ENCODE measurements around the gene SMYD1.

SMYD1 gene

DNA sequence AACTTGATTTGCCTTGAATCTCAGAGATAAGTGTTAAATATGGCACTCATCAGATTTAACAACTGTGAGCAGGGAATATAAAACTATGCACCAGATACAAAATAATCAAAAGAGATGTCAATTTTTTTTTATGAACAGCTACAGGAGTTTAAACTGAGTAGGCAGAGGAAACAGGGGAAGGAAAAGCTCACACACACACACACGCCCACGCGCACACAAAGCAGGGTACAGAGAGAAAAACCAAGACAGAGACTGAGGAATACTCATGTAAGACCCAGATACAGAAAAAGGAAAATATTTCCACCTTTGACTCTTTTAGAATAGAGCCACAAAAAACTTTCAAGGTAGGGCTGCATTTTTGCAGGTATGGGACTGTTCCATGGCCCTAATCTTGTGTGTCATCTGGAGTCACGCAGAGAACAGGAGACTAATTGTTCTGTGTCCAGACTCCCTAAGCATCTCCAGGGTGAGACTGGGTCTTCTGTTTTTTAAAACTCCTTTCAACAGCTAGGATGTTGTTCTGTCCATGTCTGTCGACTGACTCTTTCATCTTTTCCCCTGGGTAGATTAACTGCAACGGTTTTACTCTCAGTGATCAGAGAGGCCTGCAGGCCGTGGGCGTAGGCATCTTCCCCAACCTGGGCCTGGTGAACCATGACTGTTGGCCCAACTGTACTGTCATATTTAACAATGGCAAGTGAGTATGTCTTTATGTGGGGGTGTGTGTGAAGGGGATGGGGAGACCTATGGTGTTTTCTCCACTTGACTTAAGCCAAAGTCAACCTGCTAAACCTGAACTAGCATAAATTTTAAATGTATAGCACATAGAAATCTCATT is 23.0 kb downstream of the SMYD1 start:
- ATAC-seq = peak in 1 of 2 donors; percentile 67

DNA sequence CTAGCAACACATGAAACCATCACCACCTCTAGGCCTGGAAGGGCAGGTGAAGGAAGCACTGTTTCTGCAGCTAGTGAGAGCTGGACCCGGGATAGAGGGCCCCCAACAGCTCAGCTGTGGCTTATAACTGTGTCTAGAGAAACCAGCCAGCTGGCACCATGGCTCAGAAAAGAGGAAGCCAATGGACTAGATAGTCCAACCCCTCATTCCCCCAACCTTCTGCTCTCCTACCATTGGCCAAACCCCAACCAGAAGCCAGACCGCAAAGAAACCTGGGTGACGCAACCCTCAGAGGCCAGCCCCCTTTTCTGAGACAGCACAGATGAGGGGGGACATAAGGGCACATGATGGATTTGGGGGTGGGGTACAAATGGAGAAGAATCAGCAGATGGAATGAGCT is 24.3 kb downstream of the SMYD1 start:
- ATAC-seq = no peak

DNA sequence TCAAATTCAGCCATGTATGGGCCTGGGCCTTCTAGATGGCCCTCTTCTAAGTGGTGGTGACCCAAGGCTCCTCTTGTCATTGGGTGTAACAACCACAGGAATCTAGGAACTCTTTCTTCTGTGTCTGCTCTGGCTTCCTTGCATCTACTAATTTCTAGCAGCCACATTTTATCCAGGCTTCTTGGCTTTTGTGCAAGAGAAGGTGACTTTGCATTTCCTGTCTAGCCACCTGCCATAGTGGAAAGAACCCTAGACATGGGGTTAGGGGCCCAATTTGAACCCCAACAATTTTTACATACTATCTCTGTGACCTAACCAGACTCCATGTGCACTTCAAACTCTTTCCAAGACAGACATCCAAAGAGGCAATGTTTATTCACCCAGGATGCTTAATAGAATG is 25.1 kb downstream of the SMYD1 start:
- ATAC-seq = no peak

DNA sequence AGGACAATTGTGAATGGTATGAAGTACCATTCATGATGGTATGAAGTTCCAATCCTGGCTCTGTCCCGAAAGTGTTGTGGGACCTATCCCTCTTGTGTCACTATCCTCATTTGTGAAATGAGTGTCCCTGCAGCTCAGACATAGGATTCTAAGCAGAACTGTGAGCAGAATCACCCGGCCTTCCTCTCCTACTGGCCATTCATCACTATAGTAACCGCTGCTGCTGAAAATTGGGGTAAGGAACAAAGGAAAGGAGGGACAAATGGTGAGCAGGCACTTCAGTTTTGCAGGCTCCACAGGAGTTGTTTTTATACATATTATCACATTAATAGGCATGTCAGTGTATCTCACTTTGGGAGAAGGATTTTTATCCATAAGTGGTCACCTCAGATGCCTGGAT is 27.4 kb downstream of the SMYD1 start:
- no peak for ATAC-seq

DNA sequence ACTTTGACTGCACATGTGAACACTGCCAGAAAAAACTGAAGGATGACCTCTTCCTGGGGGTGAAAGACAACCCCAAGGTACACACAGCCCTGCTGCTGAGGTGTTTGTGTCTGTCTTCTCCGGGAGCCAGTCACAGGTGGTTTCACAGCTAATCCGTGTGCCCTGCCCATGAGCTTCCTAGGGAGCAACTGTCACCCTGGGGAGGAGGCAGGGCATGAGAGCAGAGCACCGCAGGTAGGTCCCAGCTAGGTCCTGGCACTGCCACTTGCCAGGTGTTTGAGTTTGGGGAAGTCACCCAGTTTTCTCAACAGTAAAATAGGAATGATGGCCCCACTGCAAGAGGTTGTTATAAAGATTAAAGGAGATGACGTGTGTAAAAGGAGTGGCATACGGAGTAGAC is 29.1 kb downstream of the SMYD1 start:
- no peak for ATAC-seq

DNA sequence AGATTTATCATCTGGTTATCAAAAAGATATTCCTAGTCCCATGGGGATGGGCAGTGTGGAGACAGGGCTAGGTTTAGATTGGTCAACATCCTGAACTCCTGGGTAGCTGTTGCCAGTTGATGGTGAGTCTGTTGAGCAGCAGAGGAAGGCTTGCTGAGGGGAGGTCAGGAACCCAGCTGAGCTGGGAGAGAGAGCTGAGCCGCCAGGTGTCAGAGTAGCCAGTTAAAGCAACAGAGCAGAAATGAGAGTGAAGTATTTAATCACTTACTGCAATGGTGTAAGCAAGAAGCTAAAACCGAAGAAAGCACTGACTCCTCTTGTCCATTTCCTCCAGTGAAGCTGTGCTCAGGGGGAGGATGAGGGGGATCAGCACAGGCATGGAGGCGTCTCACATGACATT is 29.6 kb downstream of the SMYD1 start:
- no peak for ATAC-seq

DNA sequence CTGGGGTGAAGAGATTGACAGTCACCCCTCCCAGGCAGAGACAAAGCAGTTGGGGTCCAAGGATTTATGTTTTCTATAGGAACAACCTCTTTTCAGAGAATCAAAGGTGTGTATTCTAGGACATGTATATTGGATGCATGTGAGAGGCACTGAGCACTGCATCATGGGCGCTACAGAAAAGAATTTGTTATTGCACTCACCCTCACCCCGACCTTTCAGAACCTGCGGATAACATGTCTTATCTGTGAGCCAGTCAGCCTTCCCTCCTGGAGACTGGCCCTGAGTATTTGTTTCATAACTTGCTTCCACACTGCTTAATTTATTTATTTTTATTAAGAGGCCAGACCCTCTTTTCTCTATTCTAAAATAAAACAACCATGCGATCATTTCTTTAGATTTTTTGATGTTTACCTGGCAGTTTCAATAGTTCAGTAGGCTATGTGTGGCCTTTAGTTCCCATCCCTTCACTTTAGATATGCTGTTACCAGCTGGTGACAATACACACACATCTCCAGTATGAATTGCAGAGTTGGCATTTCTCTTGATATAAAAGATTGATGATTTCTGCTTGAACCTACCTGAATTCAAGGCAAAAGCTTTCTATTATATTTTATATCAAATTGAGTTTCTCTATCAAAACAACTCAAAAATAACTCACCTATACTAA is 30.4 kb downstream of the SMYD1 start:
- ATAC-seq = no peak

DNA sequence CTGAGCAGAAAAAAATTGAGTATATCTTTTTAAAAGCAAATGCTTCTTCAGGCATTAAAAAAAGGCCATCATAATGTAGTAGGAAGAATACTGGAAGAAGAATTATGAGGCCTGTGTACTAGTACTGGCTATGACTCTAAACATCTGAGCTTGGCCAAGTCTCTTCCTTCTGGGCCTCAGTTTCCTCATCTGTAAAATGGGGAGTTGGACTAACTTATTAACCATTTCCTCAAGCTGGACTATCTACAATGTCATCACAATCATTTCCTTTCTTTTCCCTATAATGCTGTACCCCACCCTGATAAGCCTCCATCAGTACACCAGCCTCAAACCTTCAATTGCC is 30.9 kb downstream of the SMYD1 start:
- ATAC-seq = no peak

DNA sequence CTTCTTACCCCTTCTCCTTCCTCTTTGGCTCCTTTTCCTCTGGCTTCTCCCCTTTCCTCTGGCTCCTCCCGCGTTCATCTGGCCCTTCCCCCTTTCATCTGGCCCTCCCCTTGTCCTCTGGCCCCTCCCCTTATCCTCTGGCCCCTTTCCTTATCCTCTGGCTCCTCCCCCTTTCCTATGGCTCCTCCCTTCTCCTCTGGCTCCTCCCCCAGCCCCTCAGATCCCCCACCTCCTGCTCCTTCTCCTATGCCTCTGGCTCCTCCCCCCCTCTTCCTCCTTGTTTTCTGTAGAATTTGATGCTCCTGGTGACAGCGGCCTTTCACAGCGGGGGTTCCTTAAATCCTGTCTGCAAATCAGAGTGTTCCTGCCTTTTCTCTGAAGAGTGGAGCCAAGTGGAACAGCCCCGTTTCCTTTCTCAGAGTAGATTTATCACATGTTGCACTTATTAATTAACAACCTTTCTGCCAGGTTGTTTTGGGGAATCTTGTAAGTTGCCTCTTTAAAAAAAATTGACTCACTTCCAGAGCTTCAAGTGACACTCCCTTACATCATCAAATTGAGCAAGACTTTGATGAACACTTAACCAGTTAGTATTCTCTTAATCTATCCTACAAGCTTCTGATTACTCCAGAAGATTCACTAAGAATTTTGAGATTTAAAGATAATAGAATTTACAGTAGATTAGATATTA is 32.3 kb downstream of the SMYD1 start:
- no peak for ATAC-seq

DNA sequence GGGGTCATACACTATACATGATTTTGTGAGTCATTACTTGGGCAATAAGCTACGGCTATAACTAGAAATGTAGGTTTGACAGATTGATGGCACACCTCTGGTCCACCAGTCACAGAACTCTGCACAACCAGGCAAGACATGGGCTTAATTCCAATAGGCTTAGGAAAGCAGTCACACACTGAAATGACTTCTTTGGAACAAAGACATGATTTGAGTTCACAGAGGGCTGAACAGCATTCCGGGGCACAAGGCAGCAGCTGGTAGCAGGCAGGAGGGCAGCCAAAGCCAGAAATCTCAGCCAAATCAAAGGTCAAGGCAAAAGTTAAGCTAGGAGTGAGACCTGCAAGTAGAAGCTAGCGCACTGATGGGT is 32.8 kb downstream of the SMYD1 start:
- no peak for ATAC-seq

DNA sequence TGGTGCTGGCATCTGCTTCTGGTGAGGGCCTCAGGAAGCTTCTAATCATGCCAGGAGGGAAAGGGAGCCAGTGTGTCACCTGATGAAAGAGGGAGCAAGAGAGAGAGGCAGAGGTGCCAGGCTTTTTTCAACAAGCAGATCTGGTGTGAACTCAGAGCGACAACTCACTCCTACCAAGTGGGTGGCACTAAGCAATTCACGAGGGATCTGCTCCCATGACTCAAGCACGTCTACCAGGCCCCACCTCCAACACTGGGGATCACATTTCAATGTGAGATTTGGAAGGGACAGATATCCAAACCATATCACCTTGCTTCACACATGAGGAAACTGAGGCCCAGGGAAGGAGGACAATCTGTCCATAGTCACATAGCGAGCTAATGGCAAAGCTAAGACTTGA is 41.2 kb downstream of the SMYD1 start:
- ATAC-seq = no peak

DNA sequence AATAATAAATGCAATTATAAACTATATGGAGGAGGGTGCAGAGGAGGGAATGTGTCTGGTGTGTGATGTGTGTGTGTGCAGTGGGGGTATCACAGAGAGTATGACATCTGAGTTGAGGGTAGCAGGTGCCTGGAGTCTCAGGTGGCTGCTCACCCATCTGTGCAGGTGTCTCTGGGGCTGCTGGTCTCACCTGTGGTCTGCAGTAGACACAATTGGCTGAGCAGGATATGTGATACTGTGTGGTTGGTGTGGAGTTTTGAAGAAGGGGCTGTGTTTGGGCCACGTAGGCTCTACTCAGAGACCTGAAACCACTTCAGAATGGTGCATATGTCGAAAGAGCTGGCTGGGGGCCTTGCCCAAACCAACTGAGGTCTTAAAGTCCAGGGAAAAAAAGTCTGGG is 43.2 kb downstream of the SMYD1 start:
- ATAC-seq = no peak

DNA sequence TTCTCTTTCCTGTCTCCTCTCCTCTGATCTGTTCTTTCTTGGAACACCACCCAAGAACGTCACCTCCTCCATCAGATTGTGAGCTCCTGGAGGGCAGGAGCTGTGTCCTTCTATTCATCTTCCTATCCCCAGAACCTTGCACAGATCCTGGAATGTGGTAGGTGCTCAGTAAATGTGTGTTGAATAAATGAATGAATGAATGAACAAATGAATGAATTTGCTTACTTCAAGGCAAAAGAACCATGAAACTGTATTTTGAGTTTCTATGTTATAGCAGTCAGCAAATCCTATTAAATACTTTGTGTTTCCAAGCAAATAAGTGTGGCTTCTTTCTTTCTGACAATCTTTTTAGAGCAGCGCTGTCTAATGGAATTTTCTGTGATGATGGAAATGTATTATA is 45.4 kb downstream of the SMYD1 start:
- ATAC-seq = no peak

DNA sequence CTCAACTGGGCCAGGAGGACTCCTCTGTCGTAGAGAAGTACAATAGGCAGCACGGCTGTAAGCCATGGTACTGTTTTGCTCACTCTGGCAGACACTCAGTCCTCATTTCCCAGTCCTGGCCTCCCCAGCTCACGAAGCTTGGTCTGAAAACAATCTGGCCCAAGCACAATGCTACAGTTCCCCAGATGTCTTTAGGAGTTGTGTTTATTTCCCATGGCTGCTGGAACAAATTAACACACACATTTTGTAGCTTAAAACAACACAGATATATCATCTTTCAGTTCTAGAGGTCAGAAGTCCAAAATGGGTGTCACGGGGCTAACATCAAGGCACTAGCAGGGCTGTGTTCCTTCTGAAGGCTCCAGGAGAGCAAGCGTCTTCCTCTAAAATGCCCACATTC is 47.3 kb downstream of the SMYD1 start:
- no peak for ATAC-seq

DNA sequence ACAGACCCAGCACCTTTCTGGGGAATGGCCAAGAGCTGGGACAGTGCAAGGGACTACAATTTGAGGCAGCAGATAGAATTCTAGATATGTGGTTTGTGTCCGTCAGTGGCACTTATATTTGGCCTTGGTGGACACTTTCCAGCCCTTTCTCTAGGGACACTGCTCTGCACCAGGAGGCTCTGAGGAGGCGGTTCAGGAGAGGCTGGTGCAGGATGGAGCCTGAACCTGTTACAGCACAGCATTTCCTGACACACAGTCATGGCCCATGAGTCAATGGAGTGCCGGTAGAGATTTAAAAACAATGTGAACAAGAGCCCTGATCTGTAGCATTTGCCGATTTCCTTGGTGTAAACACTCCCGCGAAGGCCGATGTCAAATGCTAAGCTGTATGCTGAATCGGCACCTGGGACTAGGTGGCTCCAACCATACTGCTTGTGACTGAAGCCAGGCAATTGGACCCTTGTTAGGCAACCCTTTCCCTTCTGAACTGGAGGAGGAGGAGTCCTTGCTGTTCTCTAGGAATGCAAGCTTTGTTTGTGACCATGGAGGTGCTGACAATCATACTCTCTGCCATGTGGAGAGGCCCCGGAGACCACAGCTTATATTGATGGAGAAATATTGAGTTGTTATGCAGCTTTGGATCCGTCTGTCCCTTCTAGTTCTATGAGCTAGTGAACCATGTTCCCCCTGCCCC is 48.3 kb downstream of the SMYD1 start:
- ATAC-seq = no peak

DNA sequence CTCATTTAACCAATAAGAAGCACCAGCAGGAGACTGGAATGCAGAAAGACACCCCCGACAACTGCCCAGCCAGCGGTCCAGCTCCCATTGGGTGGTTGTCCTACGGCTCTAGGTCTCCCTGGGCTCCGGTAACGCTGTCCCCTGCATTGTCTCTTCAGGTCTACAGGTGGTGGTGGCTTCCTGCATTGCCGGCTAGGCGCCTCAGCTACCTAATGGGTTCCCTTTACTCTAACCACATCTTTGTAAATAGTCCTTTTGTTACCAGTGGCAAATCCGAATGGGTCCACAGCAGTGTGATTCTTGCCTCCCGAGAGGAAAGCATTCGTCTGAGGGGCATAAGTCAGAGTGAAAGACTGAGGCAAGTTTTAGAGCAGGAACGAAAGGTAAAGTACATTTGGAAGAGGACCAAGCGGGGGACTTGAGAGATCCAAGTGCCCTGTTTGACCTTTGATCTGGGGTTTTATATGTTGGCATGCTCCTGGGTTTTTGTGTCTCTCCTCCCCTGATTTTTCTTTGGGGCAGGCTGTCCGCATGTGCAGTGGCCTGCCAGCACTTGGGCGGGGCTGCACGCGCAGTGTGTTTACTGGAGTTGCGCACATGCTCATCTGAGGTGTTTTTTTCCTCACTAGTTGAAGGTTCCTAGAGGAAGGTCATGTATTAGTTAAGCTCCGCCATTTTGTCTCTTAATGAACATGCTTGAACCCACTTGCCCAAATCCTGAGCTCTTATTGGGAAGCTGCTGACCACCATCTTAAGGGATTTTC is 49.2 kb downstream of the SMYD1 start:
- ATAC-seq = no peak

DNA sequence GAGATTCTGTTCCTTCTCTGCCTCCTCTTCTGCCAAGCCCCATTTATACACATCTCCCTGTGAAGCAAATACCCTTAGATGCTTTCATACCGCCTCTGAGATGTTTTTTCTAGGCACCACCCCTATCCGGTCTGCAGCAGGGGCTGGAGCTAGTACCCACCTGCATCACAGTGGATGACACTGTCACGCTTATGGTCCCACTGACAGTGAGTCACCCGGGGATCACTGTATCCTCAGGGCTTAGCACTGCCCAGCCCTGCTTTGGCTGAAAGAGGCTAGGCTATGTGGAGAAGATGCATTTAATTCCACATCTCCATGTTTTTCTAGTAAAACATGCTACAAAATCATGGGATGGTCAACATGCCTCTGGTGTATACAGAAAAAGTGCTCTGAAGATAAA is 50.3 kb downstream of the SMYD1 start:
- no peak for ATAC-seq

DNA sequence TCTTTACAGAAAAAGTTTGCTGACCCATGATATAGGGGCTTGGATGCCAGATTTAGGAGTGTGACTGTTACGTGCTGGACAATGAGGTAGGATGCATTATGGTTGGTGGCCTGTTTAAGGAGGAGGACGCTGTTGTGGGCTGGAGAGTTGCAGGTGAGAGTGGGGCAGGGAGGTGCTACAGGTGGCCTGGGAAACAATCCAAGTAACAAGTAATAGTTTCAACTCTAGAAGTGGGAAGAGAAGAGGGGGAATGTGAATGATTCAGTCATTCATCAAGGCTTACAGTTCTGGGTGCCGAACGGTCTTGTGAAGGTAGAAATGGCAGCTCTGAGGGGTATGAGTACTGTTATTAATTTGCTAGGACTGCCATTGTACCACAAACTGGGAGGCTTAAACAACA is 54.1 kb downstream of the SMYD1 start:
- no peak for ATAC-seq

DNA sequence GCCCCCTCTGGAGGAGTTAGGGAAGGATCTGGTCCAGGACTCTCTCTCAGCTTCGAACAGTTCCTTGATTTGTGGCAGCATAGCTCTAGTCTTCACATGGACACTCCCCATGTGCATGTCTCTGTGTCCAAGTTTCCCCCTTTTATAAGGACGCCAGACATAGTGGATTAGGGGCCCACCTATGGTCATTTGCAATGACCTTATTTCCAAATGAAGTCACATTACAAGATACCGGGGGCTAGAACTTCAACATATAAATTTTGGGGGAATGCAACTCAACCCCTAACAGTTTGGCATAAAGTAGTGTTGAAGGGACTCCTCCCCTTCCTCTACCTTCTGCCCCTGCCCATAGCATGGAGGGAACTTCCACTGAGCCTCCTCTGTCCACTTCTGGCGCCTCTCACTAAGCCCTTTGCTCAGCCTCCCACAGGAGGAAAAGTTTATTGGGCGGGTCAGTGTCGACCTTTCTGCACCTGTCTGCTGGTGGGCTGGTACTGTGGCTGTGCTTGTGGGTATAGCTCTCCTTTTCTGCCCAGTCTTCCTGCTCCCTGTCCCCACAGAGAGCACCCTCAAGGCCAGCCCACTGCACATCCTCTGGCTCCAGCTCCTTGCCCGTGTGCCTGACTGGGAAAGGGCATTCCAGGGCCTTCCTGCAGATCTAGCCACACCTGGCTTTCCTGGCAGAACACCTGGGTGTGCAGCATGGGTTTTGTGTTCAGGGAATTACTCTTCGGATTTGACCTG is 54.7 kb downstream of the SMYD1 start:
- ATAC-seq = no peak

DNA sequence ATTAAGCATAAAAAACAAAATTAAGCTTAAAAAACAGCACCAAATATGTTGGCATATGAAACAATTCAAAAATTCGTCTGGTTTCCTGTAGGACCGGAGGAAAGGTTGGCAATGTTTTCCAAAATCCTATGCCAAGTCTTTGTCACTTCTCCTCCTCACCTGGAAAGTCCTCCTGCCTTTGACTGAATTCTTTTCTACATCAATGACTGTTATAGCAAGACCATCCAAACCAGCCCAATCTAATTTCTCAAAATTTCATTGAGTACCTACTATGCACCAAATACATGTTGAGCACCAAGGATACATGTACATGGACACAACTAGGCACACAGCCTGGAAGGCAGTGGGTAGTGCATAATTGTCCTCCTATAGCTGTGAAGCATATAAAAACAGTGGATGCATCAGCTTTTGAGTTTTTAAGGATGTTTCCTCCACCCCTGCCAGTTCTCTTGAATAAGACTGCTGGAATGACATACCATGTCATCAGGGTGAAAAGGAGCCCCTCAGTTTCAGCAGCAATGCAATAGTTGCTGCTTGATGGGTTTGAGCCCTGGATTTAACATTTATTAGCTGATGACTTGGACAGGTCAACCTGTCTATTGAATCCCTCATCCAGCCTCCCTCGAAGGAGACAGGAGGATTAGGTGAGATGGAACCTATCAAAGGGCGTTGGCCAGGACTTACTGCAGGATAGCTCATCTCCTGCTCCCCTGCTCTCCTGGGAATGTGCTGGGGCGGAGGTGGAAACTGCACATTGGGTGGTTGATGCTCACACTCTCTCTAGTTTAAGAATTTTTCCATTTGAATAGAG is 55.7 kb downstream of the SMYD1 start:
- no peak for ATAC-seq

All from activated CD4-positive, CD25-positive, alpha-beta regulatory T cell treated with anti-CD3 and anti-CD28 coated beads, Interleukin-2, amount 50 U/mL, for 24 hours (primary cell).